Measurements from ENCODE around the gene PIEZO2.

Gene PIEZO2

GRCh38 chr18:11095674-11096293, 53.6 kb downstream of the PIEZO2 start:
- H3K4me3 ChIP-seq (replicated peaks; ENCODE audit: low read depth, low read length): no peak overlapping the region
- DNase-seq (ENCODE audit: extremely low read depth, insufficient read length): no peak
- H3K36me3 ChIP-seq (ENCODE audit: control insufficient read depth, insufficient read depth, low read length): no peaks in the 10 kb centered on the region
- TF ChIP-seq CTCF (IDR thresholded peaks at IDR 0.05; ENCODE audit: insufficient read depth, low read length, poor library complexity, severe bottlenecking): no peak
- no peaks in the 10 kb centered on the region for H3K27me3 ChIP-seq (replicated peaks; ENCODE audit: control insufficient read depth, insufficient read depth, low read length)

DNA sequence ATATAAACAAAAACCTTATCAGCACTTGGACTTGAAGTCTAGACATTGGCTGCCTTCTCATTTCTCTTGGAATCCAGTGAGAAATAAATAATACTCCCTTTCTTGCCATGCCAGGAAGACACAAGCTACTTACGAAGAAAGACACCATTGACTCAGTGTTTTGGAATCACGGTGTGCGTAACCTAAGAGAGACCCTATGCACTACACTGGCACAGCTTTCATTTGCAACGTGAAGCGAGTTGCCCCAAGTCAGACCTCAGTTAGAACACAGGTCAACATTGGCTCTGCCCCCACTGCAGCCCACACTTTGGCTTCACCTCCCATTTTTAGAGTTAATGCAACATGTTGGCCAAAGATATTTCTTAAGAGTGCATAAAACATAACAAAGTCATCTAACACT, 54.2 kb downstream of the PIEZO2 start:
- Histone ChIP-seq H3K27me3 (replicated peaks; ENCODE audit: control insufficient read depth, insufficient read depth, low read length) (no peaks in the 10 kb centered on the region), H3K36me3 (ENCODE audit: control insufficient read depth, insufficient read depth, low read length) (no peaks in the 10 kb centered on the region), H3K4me3 (replicated peaks; ENCODE audit: low read depth, low read length) (no peak overlapping the region)
- DNase-seq (ENCODE audit: extremely low read depth, insufficient read length): no peak
- no peak for TF ChIP-seq CTCF (IDR thresholded peaks at IDR 0.05; ENCODE audit: insufficient read depth, low read length, poor library complexity, severe bottlenecking)

- DNase-seq (ENCODE audit: extremely low read depth, insufficient read length): no peak
- no peaks in the 10 kb centered on the region for H3K36me3 ChIP-seq (ENCODE audit: control insufficient read depth, insufficient read depth, low read length)
- no peak for TF ChIP-seq CTCF (IDR thresholded peaks at IDR 0.05; ENCODE audit: insufficient read depth, low read length, poor library complexity, severe bottlenecking)
- H3K27me3 ChIP-seq (replicated peaks; ENCODE audit: control insufficient read depth, insufficient read depth, low read length): no peaks in the 10 kb centered on the region
- no peak overlapping the region for H3K4me3 ChIP-seq (replicated peaks; ENCODE audit: low read depth, low read length)
Observed at GRCh38 chr18:11091746-11092145, 57.6 kb downstream of the PIEZO2 start.

GRCh38 chr18:11089931-11090715, 59.2 kb downstream of the PIEZO2 start:
- Histone ChIP-seq H3K27me3 (replicated peaks; ENCODE audit: control insufficient read depth, insufficient read depth, low read length) (no peaks in the 10 kb centered on the region), H3K36me3 (ENCODE audit: control insufficient read depth, insufficient read depth, low read length) (no peaks in the 10 kb centered on the region), H3K4me3 (replicated peaks; ENCODE audit: low read depth, low read length) (no peak overlapping the region)
- no peak for DNase-seq (ENCODE audit: extremely low read depth, insufficient read length)
- no peak for TF ChIP-seq CTCF (IDR thresholded peaks at IDR 0.05; ENCODE audit: insufficient read depth, low read length, poor library complexity, severe bottlenecking)

GRCh38 chr18:11081009-11081532, 68.3 kb downstream of the PIEZO2 start:
- no peak for TF ChIP-seq CTCF (IDR thresholded peaks at IDR 0.05; ENCODE audit: insufficient read depth, low read length, poor library complexity, severe bottlenecking)
- no peaks in the 10 kb centered on the region for H3K27me3 ChIP-seq (replicated peaks; ENCODE audit: control insufficient read depth, insufficient read depth, low read length)

More at GRCh38 chr18:11081009-11081532, 68.3 kb downstream of the PIEZO2 start:
- Histone ChIP-seq H3K36me3 (ENCODE audit: control insufficient read depth, insufficient read depth, low read length) (no peaks in the 10 kb centered on the region), H3K4me3 (replicated peaks; ENCODE audit: low read depth, low read length) (no peak overlapping the region)
- DNase-seq (ENCODE audit: extremely low read depth, insufficient read length): no peak

All from GM06990 (cell line).